Measurements from ENCODE around the gene PRSS8. TPM values are rescaled to one million over a fixed set of nuclear protein-coding genes. Genes with fewer than 3 reads are reported as not detected.
"Not testable (repeated sequence)": the region's sequence is repeated elsewhere in the genome, so short reads cannot be mapped to it uniquely, and the experiment has no call there.

The PRSS8 gene
- total RNA-seq, 4 donors from 2014 or later, result 39.2 to 121 (median 49.2) TPM

DNA sequence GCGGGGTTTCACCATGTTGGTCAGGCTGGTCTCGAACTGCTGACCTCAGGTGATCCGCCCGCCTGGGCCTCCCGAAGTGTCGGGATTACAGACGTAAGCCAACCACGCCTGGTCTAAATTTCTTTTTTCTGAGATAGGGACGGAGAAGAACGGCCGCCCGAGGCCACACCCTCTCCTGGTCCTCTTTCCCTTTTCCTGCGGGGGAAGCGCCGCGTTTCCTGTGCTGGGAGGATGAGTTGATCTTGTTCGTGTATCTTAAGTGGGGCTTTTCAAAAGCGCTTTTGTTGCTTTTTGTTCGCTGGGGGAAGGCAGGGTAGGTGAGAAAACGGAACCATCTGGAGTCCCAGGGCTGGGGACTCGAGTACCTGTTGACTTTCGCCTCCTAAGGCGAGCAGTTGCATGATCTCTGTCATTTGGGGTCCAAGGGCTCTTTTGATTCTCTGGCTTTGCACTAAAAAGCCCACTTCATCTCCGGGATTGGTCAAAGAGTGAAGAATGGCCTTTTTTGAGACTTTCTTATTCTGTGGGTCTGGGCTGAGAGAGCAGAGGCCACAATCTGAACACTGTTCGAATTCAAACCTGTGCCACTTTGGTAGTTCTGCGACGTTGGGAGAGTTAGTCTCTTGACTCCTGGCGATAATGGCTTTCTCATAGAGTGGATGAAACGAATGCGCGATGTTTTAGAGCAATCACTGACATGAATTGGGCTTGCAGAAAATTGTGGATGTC, 45.7 kb upstream of the PRSS8 start:
- 1 to 3% methylated on average over 28 to 29 of the region's 31 CpGs for WGBS, 2 donors
- no peak for DNase-seq
- Histone ChIP-seq H3K4me1 (peaks cover 25 to 63% (median 36%) of the 10 kb centered on the region in 3 donors), H3K9me3 (no peaks in the 10 kb centered on the region), H3K4me3 (peak overlapping the region; percentile 84 to 98 (median 93)), H3K36me3 (peaks cover 25 to 42% (median 34%) of the 10 kb centered on the region in 3 donors), H3K27me3 (no peaks in the 10 kb centered on the region), H3K27ac (peak overlapping the region; percentile 95 to 99 (median 98))
- TF ChIP-seq CTCF (IDR thresholded peaks at IDR 0.05) (no peak), POLR2A (IDR thresholded peaks at IDR 0.05) (no peak)
- intact Hi-C loops (cut with DNase I), result no loop called here

DNA sequence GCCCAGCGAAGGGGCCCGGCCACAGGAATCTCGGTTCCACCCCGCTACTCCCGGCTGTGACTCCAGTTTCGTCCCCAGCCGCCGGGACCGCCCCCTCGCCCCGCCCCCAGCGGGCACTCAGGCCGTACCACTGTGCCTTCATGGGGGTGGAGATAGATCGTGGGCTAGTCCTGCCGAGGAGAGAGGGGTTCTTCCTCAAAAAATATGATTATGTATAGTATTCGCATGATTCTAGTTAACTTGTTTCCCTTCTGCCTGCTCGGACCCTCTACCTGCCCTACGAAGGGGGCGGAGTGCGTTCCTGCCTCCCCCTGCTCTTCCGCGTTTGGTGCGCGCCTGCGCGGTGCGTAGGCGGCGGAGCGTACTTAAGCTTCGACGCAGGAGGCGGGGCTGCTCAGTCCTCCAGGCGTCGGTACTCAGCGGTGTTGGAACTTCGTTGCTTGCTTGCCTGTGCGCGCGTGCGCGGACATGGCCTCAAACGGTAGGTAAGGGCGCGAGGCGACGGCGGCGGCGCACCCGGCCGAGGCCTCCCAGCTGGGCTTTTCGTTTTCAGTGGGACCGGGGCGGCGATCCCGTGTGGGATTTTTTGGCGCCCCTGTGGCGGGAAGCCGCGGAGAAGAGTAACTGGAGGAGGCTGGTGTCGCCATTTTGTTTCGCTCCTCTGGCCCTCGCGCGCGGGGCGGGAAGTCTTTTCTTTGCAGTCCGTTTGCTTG, 44.4 kb upstream of the PRSS8 start, which contains the start of gene FUS:
TSS of gene FUS (plus strand) at position 393 of the 713 bp plus-strand sequence. CDS start at position 469, 76 bp downstream.
- TF ChIP-seq POLR2A (IDR thresholded peaks at IDR 0.05) (peak; percentile 78 to 100 (median 91)), CTCF (IDR thresholded peaks at IDR 0.05) (peak in 3 of 6 experiments; percentile 3 to 25 (median 12))
- Histone ChIP-seq H3K9me3 (no peaks in the 10 kb centered on the region), H3K36me3 (peaks cover 12 to 29% (median 21%) of the 10 kb centered on the region in 3 donors), H3K27ac (peak within 1 kb of the TSS; percentile 95 to 99 (median 98)), H3K4me1 (peaks cover 25 to 51% (median 36%) of the 10 kb centered on the region in 3 donors), H3K27me3 (no peaks in the 10 kb centered on the region), H3K4me3 (peak within 1 kb of the TSS; percentile 84 to 98 (median 93))
- peak; percentile 59 for DNase-seq
- intact Hi-C loops (cut with DNase I), result no loop called here
- WGBS, 2 donors, result 0% methylated on average over 6 to 13 of the region's 69 CpGs

DNA sequence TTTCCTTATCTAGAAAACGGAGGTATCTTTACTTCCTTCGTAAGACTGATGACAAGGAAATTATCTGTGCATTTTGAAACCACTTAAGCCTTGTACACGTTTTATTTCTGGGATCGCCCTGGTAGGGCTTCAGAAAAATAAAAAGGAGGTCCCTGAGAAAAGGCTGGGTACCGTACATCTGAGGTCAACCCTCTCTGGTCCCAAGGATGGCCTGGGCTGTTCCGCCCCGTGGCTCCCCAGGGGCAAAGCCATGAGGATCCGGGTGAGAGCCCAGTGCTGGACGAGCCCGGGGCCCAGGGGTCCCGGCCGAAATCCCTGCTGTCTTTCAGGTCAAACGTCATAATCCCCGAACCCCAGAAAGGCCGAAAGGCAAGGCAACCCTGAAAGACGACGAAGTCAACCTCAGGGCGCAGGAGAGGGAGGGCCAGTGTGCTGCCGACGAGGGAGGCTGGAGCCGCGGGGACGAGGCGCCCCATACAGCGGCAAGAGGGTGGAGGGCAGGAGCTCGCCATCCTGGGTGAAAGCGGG, 43.8 kb upstream of the PRSS8 start:
- no peak for TF ChIP-seq CTCF (IDR thresholded peaks at IDR 0.05)
- TF ChIP-seq POLR2A (IDR thresholded peaks at IDR 0.05), result peak in 1 of 4 donors; percentile 29
- no peak for DNase-seq
- 8 to 11% methylated on average over 7 to 11 of the region's 27 CpGs for whole genome bisulfite sequencing, 2 donors
- no peaks in the 10 kb centered on the region for H3K9me3 ChIP-seq
- H3K36me3 ChIP-seq, result peaks cover 10 to 22% (median 15%) of the 10 kb centered on the region in 3 donors
- H3K27ac ChIP-seq, result peak overlapping the region; percentile 95 to 99 (median 98)
- H3K4me1 ChIP-seq, result peaks cover 25 to 48% (median 36%) of the 10 kb centered on the region in 3 donors
- no peaks in the 10 kb centered on the region for H3K27me3 ChIP-seq
- peak overlapping the region; percentile 84 to 98 (median 93) for H3K4me3 ChIP-seq
- intact Hi-C loops (cut with DNase I), result no loop called here

DNA sequence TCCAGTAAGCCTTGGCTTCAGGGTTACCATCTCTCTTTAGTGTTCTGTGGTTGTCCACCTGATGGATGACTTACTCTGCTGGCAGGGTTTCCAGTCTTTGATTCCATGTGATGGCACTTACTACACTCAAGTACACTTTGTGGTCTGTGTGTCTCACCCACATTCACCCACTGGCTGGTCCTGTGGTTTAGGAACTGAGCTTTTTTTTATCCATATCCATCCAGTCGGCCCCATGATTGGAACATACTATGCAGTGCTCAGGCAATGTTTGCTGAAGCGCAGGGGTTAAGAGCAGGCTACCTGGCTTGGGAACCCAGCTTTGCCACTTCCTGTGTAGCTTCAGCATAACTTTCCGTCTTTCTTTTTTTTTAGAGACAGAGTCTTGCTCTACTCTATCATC, 41.6 kb upstream of the PRSS8 start:
- WGBS, 2 donors, result 47 to 57% methylated on average over 3 of the region's 3 CpGs
- Histone ChIP-seq H3K36me3 (peaks cover 0 to under 1% (median 0%) of the 10 kb centered on the region in 3 donors), H3K27ac (no peak overlapping the region), H3K4me3 (no peak overlapping the region), H3K9me3 (no peaks in the 10 kb centered on the region), H3K4me1 (peaks cover 16 to 26% (median 16%) of the 10 kb centered on the region in 3 donors), H3K27me3 (no peaks in the 10 kb centered on the region)
- no peak for TF ChIP-seq POLR2A (IDR thresholded peaks at IDR 0.05)
- TF ChIP-seq CTCF (IDR thresholded peaks at IDR 0.05), result no peak
- no peak for DNase-seq
- intact Hi-C loops (cut with DNase I), result no loop called here

DNA sequence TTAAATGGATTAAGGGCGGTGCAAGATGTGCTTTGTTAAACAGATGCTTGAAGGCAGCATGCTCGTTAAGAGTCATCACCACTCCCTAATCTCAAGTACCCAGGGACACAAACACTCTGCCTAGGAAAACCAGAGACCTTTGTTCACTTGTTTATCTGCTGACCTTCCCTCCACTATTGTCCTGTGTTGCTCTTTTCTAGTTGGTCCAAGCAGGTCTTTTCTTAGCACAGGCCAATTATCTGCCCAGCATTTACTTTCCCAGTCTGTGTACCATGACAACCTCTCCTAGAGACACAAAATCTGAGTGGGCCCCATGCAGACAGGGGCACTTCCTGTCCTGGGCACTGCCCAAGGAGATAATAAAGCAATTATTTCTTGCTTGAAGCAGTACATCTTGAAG, 34.5 kb upstream of the PRSS8 start:
- intact Hi-C loops (cut with DNase I), result not testable (repeated sequence)
- WGBS, 2 donors, result no CpG with 5 or more reads among the region's 2 CpGs

More for the DNA sequence above, 34.5 kb upstream of the PRSS8 start:
- H3K27me3 ChIP-seq, H3K9me3 ChIP-seq, H3K36me3 ChIP-seq, H3K4me3 ChIP-seq, H3K4me1 ChIP-seq, H3K27ac ChIP-seq, DNase-seq: not testable (repeated sequence)

All from esophagus squamous epithelium (tissue), 5 donors.